HepG2 (cell line): ENCODE results near the gene ORC6. TPM values are rescaled to one million over a fixed set of nuclear protein-coding genes. Genes with fewer than 3 reads are reported as not detected.

Experiments used
- AGO1 ChIP-seq: fragments of 200-400 bp; formaldehyde crosslinking; IDR thresholded peaks from 2 replicates; pipeline ENCODE4 v1.6.1; 2017; ENCODE audit warnings: mild to moderate bottlenecking, low read depth, low read length, moderate library complexity; ENCODE audit not compliant: poor library complexity, severe bottlenecking
- ATM ChIP-seq: fragments of 450-650 bp; IDR thresholded peaks from 2 replicates; pipeline ENCODE4 v1.7.1; 2017; ENCODE audit warnings: mild to moderate bottlenecking, borderline replicate concordance
- EEA1 ChIP-seq: sonication (generic); formaldehyde crosslinking; IDR thresholded peaks from 2 replicates; pipeline ENCODE4 v1.5.1; 2020; ENCODE audit warnings: mild to moderate bottlenecking, missing genetic modification reagents, borderline replicate concordance
- MED13 ChIP-seq: sonication (generic); formaldehyde crosslinking; IDR thresholded peaks from 2 replicates; pipeline ENCODE4 v1.5.0; 2020; ENCODE audit warnings: missing genetic modification reagents
- NFE2L2 ChIP-seq: fragments of 150-350 bp; IDR thresholded peaks from 2 replicates; pipeline ENCODE4 v1.6.1; 2014; ENCODE audit warnings: low read length
- REL ChIP-seq: sonication (generic); formaldehyde crosslinking; conservative IDR thresholded peaks from 2 replicates; pipeline ENCODE4 v1.8.0; 2022; ENCODE audit warnings: mild to moderate bottlenecking, missing genetic modification reagents, moderate library complexity
- SMARCE1 ChIP-seq: fragments of 450-650 bp; IDR thresholded peaks from 2 replicates; pipeline ENCODE4 v1.6.1; 2017; ENCODE audit warnings: borderline replicate concordance
- XRCC5 ChIP-seq: fragments of 200-400 bp; formaldehyde crosslinking; optimal IDR thresholded peaks from 2 replicates; pipeline ENCODE3; 2017; ENCODE audit warnings: mild to moderate bottlenecking, low read length
- ZBTB7B ChIP-seq: sonication (generic); formaldehyde crosslinking; IDR thresholded peaks from 2 replicates; pipeline ENCODE4 v1.4.0; 2020; ENCODE audit warnings: missing genetic modification reagents
- ZFP36L1 ChIP-seq: sonication (generic); formaldehyde crosslinking; IDR thresholded peaks from 2 replicates; pipeline ENCODE4 v1.8.0; 2022; ENCODE audit warnings: mild to moderate bottlenecking, missing genetic modification reagents, moderate library complexity
- ZNF251 ChIP-seq: sonication (generic); formaldehyde crosslinking; IDR thresholded peaks from 2 replicates; pipeline ENCODE4 v1.9.0; 2021; ENCODE audit warnings: mild to moderate bottlenecking, missing genetic modification reagents
- ZNF775 ChIP-seq: sonication (generic); formaldehyde crosslinking; IDR thresholded peaks from 2 replicates; pipeline ENCODE4 v1.4.0; 2020; ENCODE audit warnings: missing genetic modification reagents, mild to moderate bottlenecking, moderate library complexity, borderline replicate concordance
- ZNF788 ChIP-seq: sonication (generic); formaldehyde crosslinking; IDR thresholded peaks from 2 replicates; pipeline ENCODE4 v1.5.0; 2020; ENCODE audit warnings: mild to moderate bottlenecking, missing genetic modification reagents, borderline replicate concordance
- polyA plus RNA-seq, 8 experiments: library from polyadenylated mRNA; depleted of rRNA in 3 of 8; stranded (reverse) in 7 of 8; unstranded in 1 of 8; fragments of >200 nt; fragmentation: Illumina TruSeq in 4 of 8; extraction: Trizol in 4 of 8; gene quantifications; 2 replicates each; pipeline versions ENCODE4 v1.2.1 to v1.2.3, GENCODE V29; 2011 to 2016; ENCODE audit warnings: low read depth in 4 of 8, missing spikeins in 1 of 8, mixed read lengths in 1 of 8; ENCODE audit not compliant: insufficient read depth in 1 of 8
- total RNA-seq, 5 experiments: library from RNA; depleted of rRNA; stranded (reverse); fragments of >200 nt; fragmentation: Illumina TruSeq; extraction: Trizol; gene quantifications; 2 replicates each; pipeline ENCODE4 v1.2.3, GENCODE V29; 2016; ENCODE audit warnings: low read depth in 1 of 5
- TF ChIP-seq, protein P1 (sequence below): sonication (generic); formaldehyde crosslinking; IDR thresholded peaks from 2 replicates; pipeline ENCODE4 v1.4.0; 2020; ENCODE audit warnings: missing genetic modification reagents
- TF ChIP-seq, protein P2 (sequence below): sonication (generic); formaldehyde crosslinking; IDR thresholded peaks from 2 replicates; pipeline ENCODE4 v1.4.0; 2020; ENCODE audit warnings: mild to moderate bottlenecking, missing genetic modification reagents
- TF ChIP-seq, protein P3 (sequence below), 2 experiments: sonication (generic) in 1 of 2; formaldehyde crosslinking in 1 of 2; IDR thresholded peaks; 2 replicates each; pipeline versions ENCODE4 v1.4.0 to v1.6.1; 2016 to 2020; ENCODE audit warnings: borderline replicate concordance in 1 of 2, low read depth in 1 of 2, mild to moderate bottlenecking in 1 of 2, missing genetic modification reagents in 1 of 2
- TF ChIP-seq, protein P4 (sequence below): sonication (generic); formaldehyde crosslinking; IDR thresholded peaks from 2 replicates; pipeline ENCODE4 v1.4.0; 2020; ENCODE audit warnings: missing genetic modification reagents, borderline replicate concordance

The ORC6 gene
- total and polyA plus RNA-seq, 2 of the 13 experiments (the other 11 are each of a cell fraction or from before 2014, with no cell fraction given): 34.2 to 69.8 TPM

DNA sequence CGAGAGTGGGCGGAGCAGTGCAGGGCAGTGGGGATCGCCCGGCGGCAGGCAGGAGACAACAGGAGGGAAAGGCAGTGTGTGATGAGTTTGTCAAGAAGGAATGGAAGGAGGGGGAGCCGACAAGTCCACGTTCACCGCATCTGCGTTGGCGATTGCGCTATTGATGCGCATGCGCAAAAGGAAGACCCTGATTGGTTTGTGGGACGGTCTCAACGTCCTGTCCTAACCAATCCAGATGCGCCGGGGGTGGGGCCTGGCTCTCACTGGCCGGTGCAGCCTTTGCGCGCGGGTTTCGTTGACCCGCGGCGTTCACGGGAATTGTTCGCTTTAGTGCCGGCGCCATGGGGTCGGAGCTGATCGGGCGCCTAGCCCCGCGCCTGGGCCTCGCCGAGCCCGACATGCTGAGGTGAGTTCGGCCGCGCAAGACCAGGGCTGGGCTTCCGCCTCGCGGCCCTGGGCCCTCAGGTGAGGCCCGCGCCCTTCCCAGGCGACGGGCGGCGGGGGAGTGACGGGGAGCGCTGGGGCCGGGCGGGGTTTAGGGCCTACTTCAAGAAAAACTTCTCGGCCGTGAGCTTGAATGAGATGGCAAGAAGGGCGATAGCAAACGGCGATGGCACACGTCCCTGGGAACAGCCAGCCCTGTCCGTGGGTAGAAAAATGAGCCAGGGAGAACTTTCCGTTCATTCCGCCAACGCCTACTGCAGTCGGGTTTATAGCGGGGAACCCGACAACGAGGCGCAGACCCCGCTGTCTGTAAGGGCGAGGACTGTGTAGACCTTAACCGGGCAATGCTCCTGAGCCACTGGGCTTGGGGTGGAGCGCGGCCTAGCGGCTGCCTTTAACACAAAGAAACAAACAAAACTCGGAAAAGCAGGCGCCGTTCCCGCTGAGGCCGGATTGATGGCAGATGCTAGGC is at the start of gene ORC6 (continued):
- no peak for TF ChIP-seq NFE2L2
- TF ChIP-seq EEA1 (CRISPR knock-in tag): peak; percentile 64; the same call in 1 of the 2 replicates
- peak; percentile 18; the same call in 1 of the 2 replicates for TF ChIP-seq ZNF788 (CRISPR knock-in tag)
- TF ChIP-seq, protein P1, sequence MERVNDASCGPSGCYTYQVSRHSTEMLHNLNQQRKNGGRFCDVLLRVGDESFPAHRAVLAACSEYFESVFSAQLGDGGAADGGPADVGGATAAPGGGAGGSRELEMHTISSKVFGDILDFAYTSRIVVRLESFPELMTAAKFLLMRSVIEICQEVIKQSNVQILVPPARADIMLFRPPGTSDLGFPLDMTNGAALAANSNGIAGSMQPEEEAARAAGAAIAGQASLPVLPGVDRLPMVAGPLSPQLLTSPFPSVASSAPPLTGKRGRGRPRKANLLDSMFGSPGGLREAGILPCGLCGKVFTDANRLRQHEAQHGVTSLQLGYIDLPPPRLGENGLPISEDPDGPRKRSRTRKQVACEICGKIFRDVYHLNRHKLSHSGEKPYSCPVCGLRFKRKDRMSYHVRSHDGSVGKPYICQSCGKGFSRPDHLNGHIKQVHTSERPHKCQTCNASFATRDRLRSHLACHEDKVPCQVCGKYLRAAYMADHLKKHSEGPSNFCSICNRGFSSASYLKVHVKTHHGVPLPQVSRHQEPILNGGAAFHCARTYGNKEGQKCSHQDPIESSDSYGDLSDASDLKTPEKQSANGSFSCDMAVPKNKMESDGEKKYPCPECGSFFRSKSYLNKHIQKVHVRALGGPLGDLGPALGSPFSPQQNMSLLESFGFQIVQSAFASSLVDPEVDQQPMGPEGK: no peak
- peak; percentile 77 for TF ChIP-seq ZFP36L1
- TF ChIP-seq ZNF775: 0 out of 2 replicates have a peak, but pooled peaks have one; percentile 35
- TF ChIP-seq AGO1: peak; percentile 65
- no peak for TF ChIP-seq ZBTB7B (CRISPR knock-in tag)
- peak; percentile 42 for TF ChIP-seq XRCC5
- TF ChIP-seq, protein P2, sequence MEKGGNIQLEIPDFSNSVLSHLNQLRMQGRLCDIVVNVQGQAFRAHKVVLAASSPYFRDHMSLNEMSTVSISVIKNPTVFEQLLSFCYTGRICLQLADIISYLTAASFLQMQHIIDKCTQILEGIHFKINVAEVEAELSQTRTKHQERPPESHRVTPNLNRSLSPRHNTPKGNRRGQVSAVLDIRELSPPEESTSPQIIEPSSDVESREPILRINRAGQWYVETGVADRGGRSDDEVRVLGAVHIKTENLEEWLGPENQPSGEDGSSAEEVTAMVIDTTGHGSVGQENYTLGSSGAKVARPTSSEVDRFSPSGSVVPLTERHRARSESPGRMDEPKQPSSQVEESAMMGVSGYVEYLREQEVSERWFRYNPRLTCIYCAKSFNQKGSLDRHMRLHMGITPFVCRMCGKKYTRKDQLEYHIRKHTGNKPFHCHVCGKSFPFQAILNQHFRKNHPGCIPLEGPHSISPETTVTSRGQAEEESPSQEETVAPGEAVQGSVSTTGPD (CRISPR knock-in tag): no peak
- TF ChIP-seq, protein P3, sequence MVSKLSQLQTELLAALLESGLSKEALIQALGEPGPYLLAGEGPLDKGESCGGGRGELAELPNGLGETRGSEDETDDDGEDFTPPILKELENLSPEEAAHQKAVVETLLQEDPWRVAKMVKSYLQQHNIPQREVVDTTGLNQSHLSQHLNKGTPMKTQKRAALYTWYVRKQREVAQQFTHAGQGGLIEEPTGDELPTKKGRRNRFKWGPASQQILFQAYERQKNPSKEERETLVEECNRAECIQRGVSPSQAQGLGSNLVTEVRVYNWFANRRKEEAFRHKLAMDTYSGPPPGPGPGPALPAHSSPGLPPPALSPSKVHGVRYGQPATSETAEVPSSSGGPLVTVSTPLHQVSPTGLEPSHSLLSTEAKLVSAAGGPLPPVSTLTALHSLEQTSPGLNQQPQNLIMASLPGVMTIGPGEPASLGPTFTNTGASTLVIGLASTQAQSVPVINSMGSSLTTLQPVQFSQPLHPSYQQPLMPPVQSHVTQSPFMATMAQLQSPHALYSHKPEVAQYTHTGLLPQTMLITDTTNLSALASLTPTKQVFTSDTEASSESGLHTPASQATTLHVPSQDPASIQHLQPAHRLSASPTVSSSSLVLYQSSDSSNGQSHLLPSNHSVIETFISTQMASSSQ (IDR thresholded peaks at IDR 0.05; ENCODE audit: low read depth): no peak
- TF ChIP-seq, protein P3 (CRISPR knock-in tag; IDR thresholded peaks at IDR 0.05; ENCODE audit: borderline replicate concordance): no peak; the same call in 1 of the 2 replicates
- no peak for TF ChIP-seq SMARCE1
- TF ChIP-seq ATM: no peak
- TF ChIP-seq ZNF251 (CRISPR knock-in tag): no peak
- TF ChIP-seq REL (CRISPR knock-in tag): no peak; the same call in 1 of the 2 replicates
- TF ChIP-seq MED13 (CRISPR knock-in tag): no peak; the same call in none of the 2 replicates
- TF ChIP-seq, protein P4, sequence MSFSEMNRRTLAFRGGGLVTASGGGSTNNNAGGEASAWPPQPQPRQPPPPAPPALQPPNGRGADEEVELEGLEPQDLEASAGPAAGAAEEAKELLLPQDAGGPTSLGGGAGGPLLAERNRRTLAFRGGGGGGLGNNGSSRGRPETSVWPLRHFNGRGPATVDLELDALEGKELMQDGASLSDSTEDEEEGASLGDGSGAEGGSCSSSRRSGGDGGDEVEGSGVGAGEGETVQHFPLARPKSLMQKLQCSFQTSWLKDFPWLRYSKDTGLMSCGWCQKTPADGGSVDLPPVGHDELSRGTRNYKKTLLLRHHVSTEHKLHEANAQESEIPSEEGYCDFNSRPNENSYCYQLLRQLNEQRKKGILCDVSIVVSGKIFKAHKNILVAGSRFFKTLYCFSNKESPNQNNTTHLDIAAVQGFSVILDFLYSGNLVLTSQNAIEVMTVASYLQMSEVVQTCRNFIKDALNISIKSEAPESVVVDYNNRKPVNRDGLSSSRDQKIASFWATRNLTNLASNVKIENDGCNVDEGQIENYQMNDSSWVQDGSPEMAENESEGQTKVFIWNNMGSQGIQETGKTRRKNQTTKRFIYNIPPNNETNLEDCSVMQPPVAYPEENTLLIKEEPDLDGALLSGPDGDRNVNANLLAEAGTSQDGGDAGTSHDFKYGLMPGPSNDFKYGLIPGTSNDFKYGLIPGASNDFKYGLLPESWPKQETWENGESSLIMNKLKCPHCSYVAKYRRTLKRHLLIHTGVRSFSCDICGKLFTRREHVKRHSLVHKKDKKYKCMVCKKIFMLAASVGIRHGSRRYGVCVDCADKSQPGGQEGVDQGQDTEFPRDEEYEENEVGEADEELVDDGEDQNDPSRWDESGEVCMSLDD (CRISPR knock-in tag): no peak
